Osteoblast (primary cell): ENCODE data around the gene NTRK3. TPM values are rescaled to one million over a fixed set of nuclear protein-coding genes. Genes with fewer than 3 reads are reported as not detected.
A peak's percentile ranks its signal among the peaks of the same experiment; 100 is the strongest.

Experiments used
- DNase-seq: peaks from one replicate; pipeline ENCODE4 v3.0.0; 2011; ENCODE audit warnings: low spot score, mixed read lengths; ENCODE audit not compliant: insufficient read length; ENCODE audit errors: missing footprints
- H2AFZ ChIP-seq: 2 replicates; pipeline ENCODE4 v1.6.0; 2011; ENCODE audit warnings: mild to moderate bottlenecking, low read length
- H3K27ac ChIP-seq: 2 replicates; pipeline ENCODE4 v1.5.1; 2011; ENCODE audit warnings: mild to moderate bottlenecking, low read depth, low read length, moderate library complexity
- H3K27me3 ChIP-seq: 2 replicates; pipeline ENCODE4 v1.6.0; 2012; ENCODE audit warnings: mild to moderate bottlenecking, control low read depth, inconsistent platforms, low read length, moderate library complexity; ENCODE audit not compliant: insufficient read depth
- H3K36me3 ChIP-seq: 2 replicates; pipeline ENCODE4 v1.5.1; 2011; ENCODE audit warnings: mild to moderate bottlenecking, low read length, control low read depth, moderate library complexity; ENCODE audit not compliant: insufficient read depth
- H3K4me1 ChIP-seq: 2 replicates; pipeline ENCODE4 v1.5.1; 2011; ENCODE audit warnings: mild to moderate bottlenecking, low read length, control low read depth, moderate library complexity; ENCODE audit not compliant: insufficient read depth
- H3K4me2 ChIP-seq: 2 replicates; pipeline ENCODE4 v1.6.0; 2011; ENCODE audit warnings: mild to moderate bottlenecking, low read length; ENCODE audit not compliant: insufficient read depth
- H3K4me3 ChIP-seq: fragments of 200-600 bp; sonication (generic); 3 replicates; pipeline ENCODE4 v1.5.1; 2012; ENCODE audit warnings: mild to moderate bottlenecking, low read length, inconsistent platforms; ENCODE audit not compliant: insufficient read depth
- H3K79me2 ChIP-seq: 2 replicates; pipeline ENCODE4 v1.6.0; 2012; ENCODE audit warnings: mild to moderate bottlenecking, low read length, control low read depth, inconsistent platforms; ENCODE audit not compliant: insufficient read depth
- H3K9me3 ChIP-seq: 2 replicates; pipeline ENCODE4 v1.5.1; 2011; ENCODE audit warnings: low read depth, low read length, control low read depth
- H4K20me1 ChIP-seq: 2 replicates; pipeline ENCODE4 v1.6.0; 2012; ENCODE audit warnings: mild to moderate bottlenecking, low read length, control low read depth; ENCODE audit not compliant: insufficient read depth
- total RNA-seq: library from RNA; depleted of rRNA; stranded (reverse); fragments of >200 nt; gene quantifications from 2 replicates; pipeline ENCODE4 v1.2.3, GENCODE V29; 2012
- TF ChIP-seq, protein P1 (sequence below): IDR thresholded peaks from 2 replicates; pipeline ENCODE4 v1.5.1; 2011; ENCODE audit warnings: mild to moderate bottlenecking, low read depth, low read length, moderate library complexity; ENCODE audit errors: extremely low read depth

NTRK3 gene
- total RNA-seq: 0.59 and 0.72 TPM in 2 replicates

DNA sequence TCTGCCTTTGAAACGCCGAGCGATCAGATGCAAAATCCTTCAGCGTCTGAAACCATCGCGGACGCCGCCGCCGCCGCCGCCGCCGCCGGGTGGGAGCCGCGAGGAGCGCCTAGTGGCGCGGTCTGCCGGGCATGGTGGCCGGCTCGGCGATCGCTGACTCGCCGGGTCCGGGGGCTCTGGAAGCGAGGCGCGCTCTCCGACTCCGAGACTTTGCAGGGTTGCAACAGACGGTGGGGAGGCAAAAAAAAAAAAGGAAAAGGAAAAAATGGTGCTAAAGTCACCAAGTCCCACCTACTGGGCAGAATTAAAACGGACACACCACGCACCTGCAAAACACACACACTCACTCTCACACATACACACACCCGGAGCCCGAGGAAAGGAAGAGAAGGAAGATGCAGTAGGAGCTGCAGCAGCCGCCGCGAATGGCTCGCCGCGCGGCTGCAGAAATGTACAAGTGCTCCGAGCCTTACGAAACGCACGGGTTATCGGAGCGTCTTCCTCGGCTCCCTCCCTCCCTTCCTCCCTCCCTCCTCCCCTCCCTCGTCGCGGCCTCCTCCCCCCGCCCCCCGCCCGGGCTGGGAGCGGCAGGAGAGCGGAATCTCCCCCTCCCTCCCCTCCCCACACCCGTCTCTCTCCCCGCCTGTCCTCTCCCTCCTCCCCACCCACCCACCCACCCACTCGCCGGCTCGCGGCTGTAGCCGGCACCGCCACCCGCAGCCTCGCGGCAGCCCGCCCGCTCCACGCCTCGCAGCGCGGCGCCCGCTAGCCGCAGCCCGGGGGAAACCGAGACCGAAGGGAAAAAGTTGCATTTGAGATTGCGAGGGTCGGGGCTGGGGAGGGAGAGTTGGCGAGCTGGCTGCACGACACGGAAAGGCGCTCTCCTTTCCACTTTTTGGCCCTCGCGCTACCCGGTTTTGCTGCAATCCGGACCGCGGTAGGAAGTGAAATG is at the start of gene NTRK3:
Gene NTRK3 (minus strand): TSS at position 461 of the 952 bp plus-strand sequence. CDS start 586 bp downstream, outside the sequence.
- TF ChIP-seq, protein P1, sequence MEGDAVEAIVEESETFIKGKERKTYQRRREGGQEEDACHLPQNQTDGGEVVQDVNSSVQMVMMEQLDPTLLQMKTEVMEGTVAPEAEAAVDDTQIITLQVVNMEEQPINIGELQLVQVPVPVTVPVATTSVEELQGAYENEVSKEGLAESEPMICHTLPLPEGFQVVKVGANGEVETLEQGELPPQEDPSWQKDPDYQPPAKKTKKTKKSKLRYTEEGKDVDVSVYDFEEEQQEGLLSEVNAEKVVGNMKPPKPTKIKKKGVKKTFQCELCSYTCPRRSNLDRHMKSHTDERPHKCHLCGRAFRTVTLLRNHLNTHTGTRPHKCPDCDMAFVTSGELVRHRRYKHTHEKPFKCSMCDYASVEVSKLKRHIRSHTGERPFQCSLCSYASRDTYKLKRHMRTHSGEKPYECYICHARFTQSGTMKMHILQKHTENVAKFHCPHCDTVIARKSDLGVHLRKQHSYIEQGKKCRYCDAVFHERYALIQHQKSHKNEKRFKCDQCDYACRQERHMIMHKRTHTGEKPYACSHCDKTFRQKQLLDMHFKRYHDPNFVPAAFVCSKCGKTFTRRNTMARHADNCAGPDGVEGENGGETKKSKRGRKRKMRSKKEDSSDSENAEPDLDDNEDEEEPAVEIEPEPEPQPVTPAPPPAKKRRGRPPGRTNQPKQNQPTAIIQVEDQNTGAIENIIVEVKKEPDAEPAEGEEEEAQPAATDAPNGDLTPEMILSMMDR: no peak
- Histone ChIP-seq H4K20me1 (no peaks in the 10 kb centered on the region), H3K9me3 (no peaks in the 10 kb centered on the region), H3K27me3 (peaks cover 65% of the 10 kb centered on the region), H3K36me3 (no peaks in the 10 kb centered on the region), H2AFZ (no peak within 1 kb of the TSS), H3K27ac (no peak within 1 kb of the TSS), H3K4me1 (no peaks in the 10 kb centered on the region), H3K4me3 (peak within 1 kb of the TSS; percentile 58), H3K79me2 (no peaks in the 10 kb centered on the region), H3K4me2 (peak within 1 kb of the TSS; percentile 76)
- DNase-seq: peak; percentile 89

DNA sequence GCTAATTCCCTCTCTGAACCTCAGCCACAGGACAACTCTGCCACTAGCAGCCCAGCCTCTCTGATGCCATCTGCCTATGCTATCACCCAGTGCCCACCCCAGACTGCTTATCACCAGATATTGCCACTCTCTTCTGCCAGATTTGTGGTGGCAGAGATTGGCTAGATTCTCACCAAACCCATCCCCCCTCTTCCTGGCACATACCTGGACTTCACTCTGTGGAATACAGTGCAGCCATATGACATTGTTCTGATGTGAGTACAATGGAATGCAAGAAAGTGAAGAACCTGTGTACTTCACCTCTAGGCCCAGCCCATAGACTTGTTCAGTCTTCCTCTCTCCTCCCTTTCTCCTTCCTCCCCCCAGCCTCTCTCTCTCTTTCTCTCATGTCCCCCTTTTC is 46.9 kb upstream of the NTRK3 start:
- peaks cover 24% of the 10 kb centered on the region for H3K27me3 ChIP-seq
- TF ChIP-seq, protein P1: no peak
- H3K27ac ChIP-seq: no peak overlapping the region
- H3K79me2 ChIP-seq: no peaks in the 10 kb centered on the region
- H3K4me2 ChIP-seq: no peak overlapping the region
- H3K9me3 ChIP-seq: no peaks in the 10 kb centered on the region
- no peaks in the 10 kb centered on the region for H4K20me1 ChIP-seq
- H3K36me3 ChIP-seq: no peaks in the 10 kb centered on the region
- DNase-seq: no peak
- H3K4me3 ChIP-seq: no peak overlapping the region
- H2AFZ ChIP-seq: no peak overlapping the region
- H3K4me1 ChIP-seq: no peaks in the 10 kb centered on the region

DNA sequence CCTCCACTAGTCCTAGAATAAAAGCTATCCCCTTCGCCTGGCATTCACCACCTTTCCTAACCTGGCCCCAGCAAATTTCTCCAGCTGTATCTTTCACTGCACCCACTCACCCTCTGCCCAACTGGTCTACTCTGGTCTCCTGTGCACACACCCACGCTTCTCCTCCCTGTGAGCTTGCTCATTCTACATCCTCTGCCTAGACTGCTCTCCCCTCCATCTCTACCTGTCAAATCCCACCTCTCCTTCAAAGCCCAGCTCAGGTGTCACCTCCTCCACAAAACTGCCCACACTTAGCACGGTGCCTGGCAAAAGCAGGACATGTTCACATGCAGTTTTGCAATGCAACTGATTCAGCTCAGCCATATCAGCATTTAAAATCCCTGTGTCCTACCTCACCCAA is 45.8 kb upstream of the NTRK3 start:
- Histone ChIP-seq H3K4me2 (no peak overlapping the region), H4K20me1 (no peaks in the 10 kb centered on the region), H2AFZ (no peak overlapping the region), H3K36me3 (no peaks in the 10 kb centered on the region), H3K27me3 (peaks cover 24% of the 10 kb centered on the region), H3K9me3 (no peaks in the 10 kb centered on the region), H3K79me2 (no peaks in the 10 kb centered on the region), H3K4me1 (no peaks in the 10 kb centered on the region), H3K4me3 (no peak overlapping the region), H3K27ac (no peak overlapping the region)
- no peak for DNase-seq
- TF ChIP-seq, protein P1: no peak

DNA sequence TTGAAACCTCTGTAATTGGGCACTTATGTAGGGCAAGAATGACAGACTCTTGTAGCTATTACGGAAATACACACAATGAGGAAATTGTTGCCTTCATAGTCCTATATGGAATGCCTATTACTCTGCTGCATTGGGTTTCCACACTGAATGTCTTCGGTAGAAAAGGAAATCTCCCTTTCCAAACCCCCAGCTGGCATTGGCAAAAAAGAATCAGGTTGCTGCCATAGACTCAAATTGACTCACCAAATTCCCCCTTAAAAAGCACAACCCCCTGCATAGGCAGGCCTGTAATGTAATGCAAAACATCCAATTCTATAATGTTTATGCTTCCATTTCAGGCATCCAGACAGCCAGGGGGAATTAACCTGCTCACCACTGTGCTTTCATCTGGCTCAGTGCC is 44.8 kb upstream of the NTRK3 start:
- no peak overlapping the region for H3K4me2 ChIP-seq
- no peak overlapping the region for H2AFZ ChIP-seq
- DNase-seq: no peak
- no peaks in the 10 kb centered on the region for H4K20me1 ChIP-seq
- no peaks in the 10 kb centered on the region for H3K4me1 ChIP-seq
- H3K79me2 ChIP-seq: no peaks in the 10 kb centered on the region
- H3K27ac ChIP-seq: no peak overlapping the region
- H3K27me3 ChIP-seq: peaks cover 26% of the 10 kb centered on the region
- no peaks in the 10 kb centered on the region for H3K9me3 ChIP-seq
- H3K4me3 ChIP-seq: no peak overlapping the region
- no peaks in the 10 kb centered on the region for H3K36me3 ChIP-seq
- TF ChIP-seq, protein P1: no peak
